ENCODE measurements around the gene LPAR1.
"Not testable (repeated sequence)": the region's sequence is repeated elsewhere in the genome, so short reads cannot be mapped to it uniquely, and the experiment has no call there.

Gene LPAR1

GRCh38 chr9:110842986-110843385 is 195.3 kb downstream of the LPAR1 start:
- Mint-ChIP-seq H3K36me3 (ENCODE audit: low read depth) (no peaks in the 10 kb centered on the region), H3K4me3 (no peak overlapping the region), H3K27me3 (no peaks in the 10 kb centered on the region), H3K9me3 (peaks cover 5% of the 10 kb centered on the region), H3K4me1 (no peaks in the 10 kb centered on the region), H3K27ac (no peak overlapping the region)
- ATAC-seq (no peak), DNase-seq (no peak)

- no peak overlapping the region for H3K27ac Mint-ChIP-seq
- no peaks in the 10 kb centered on the region for H3K27me3 Mint-ChIP-seq
- ATAC-seq = no peak
- no peaks in the 10 kb centered on the region for H3K4me1 Mint-ChIP-seq
- no peak overlapping the region for H3K4me3 Mint-ChIP-seq
- DNase-seq = no peak
- H3K9me3 Mint-ChIP-seq = peaks cover 5% of the 10 kb centered on the region
- no peaks in the 10 kb centered on the region for H3K36me3 Mint-ChIP-seq (ENCODE audit: low read depth)
These were observed 196.1 kb downstream of the LPAR1 start for GRCh38 chr9:110842169-110842568.

GRCh38 chr9:110837401-110838005 is 200.8 kb downstream of the LPAR1 start:
- no peak overlapping the region for H3K4me3 Mint-ChIP-seq
- no peak for ATAC-seq

GRCh38 chr9:110835859-110836271 is 202.4 kb downstream of the LPAR1 start:
- Mint-ChIP-seq H3K4me3 (no peak overlapping the region), H3K9me3 (peaks cover 5% of the 10 kb centered on the region), H3K36me3 (ENCODE audit: low read depth) (no peaks in the 10 kb centered on the region), H3K27ac (no peak overlapping the region), H3K27me3 (no peaks in the 10 kb centered on the region), H3K4me1 (no peaks in the 10 kb centered on the region)
- no peak for DNase-seq
- no peak for ATAC-seq

More at GRCh38 chr9:110837401-110838005, 200.8 kb downstream of the LPAR1 start:
- no peak for DNase-seq
- no peaks in the 10 kb centered on the region for H3K4me1 Mint-ChIP-seq
- peaks cover 5% of the 10 kb centered on the region for H3K9me3 Mint-ChIP-seq
- no peaks in the 10 kb centered on the region for H3K27me3 Mint-ChIP-seq
- H3K27ac Mint-ChIP-seq = no peak overlapping the region
- H3K36me3 Mint-ChIP-seq (ENCODE audit: low read depth) = no peaks in the 10 kb centered on the region

- Mint-ChIP-seq H3K4me1 (no peaks in the 10 kb centered on the region), H3K4me3 (no peak overlapping the region), H3K27me3 (no peaks in the 10 kb centered on the region), H3K9me3 (peaks cover 2% of the 10 kb centered on the region), H3K27ac (no peak overlapping the region), H3K36me3 (ENCODE audit: low read depth) (no peaks in the 10 kb centered on the region)
- DNase-seq (no peak), ATAC-seq (no peak)
These were observed 202.9 kb downstream of the LPAR1 start for GRCh38 chr9:110835404-110835803.

- no peaks in the 10 kb centered on the region for H3K27me3 Mint-ChIP-seq
- no peak for DNase-seq
- no peak overlapping the region for H3K4me3 Mint-ChIP-seq
- no peak overlapping the region for H3K27ac Mint-ChIP-seq
- no peak for ATAC-seq
- H3K4me1 Mint-ChIP-seq = no peaks in the 10 kb centered on the region
- no peaks in the 10 kb centered on the region for H3K36me3 Mint-ChIP-seq (ENCODE audit: low read depth)
- no peaks in the 10 kb centered on the region for H3K9me3 Mint-ChIP-seq
These were observed 205.3 kb downstream of the LPAR1 start for GRCh38 chr9:110832926-110833325.

- no peaks in the 10 kb centered on the region for H3K4me1 Mint-ChIP-seq
- H3K9me3 Mint-ChIP-seq = no peaks in the 10 kb centered on the region
- H3K27ac Mint-ChIP-seq = no peak overlapping the region
- DNase-seq (no peak), ATAC-seq (no peak)
- H3K4me3 Mint-ChIP-seq = no peak overlapping the region
- H3K27me3 Mint-ChIP-seq = no peaks in the 10 kb centered on the region
- no peaks in the 10 kb centered on the region for H3K36me3 Mint-ChIP-seq (ENCODE audit: low read depth)
These were observed 207.8 kb downstream of the LPAR1 start for GRCh38 chr9:110830495-110830894.

GRCh38 chr9:110828264-110828663 is 210.0 kb downstream of the LPAR1 start:
- Mint-ChIP-seq H3K9me3 (peaks cover 12% of the 10 kb centered on the region), H3K27me3 (no peaks in the 10 kb centered on the region), H3K4me3 (no peak overlapping the region), H3K36me3 (ENCODE audit: low read depth) (no peaks in the 10 kb centered on the region), H3K27ac (no peak overlapping the region), H3K4me1 (no peaks in the 10 kb centered on the region)
- ATAC-seq (no peak), DNase-seq (no peak)

GRCh38 chr9:110826400-110826799 is 211.9 kb downstream of the LPAR1 start:
- not testable (repeated sequence) for H3K27ac Mint-ChIP-seq; DNase-seq; H3K4me3 Mint-ChIP-seq; H3K36me3 Mint-ChIP-seq (ENCODE audit: low read depth); ATAC-seq; H3K4me1 Mint-ChIP-seq; H3K27me3 Mint-ChIP-seq
- H3K9me3 Mint-ChIP-seq = peaks cover 12% of the 10 kb centered on the region

- Mint-ChIP-seq H3K9me3 (peaks cover 12% of the 10 kb centered on the region), H3K36me3 (ENCODE audit: low read depth) (no peaks in the 10 kb centered on the region), H3K27ac (no peak overlapping the region), H3K4me1 (no peaks in the 10 kb centered on the region), H3K4me3 (no peak overlapping the region), H3K27me3 (no peaks in the 10 kb centered on the region)
- no peak for ATAC-seq
- DNase-seq = no peak
These were observed 212.3 kb downstream of the LPAR1 start for GRCh38 chr9:110825950-110826349.

GRCh38 chr9:110825129-110825528 is 213.1 kb downstream of the LPAR1 start:
- H3K4me1 Mint-ChIP-seq; H3K27ac Mint-ChIP-seq; H3K27me3 Mint-ChIP-seq; ATAC-seq; H3K36me3 Mint-ChIP-seq (ENCODE audit: low read depth); DNase-seq; H3K4me3 Mint-ChIP-seq: not testable (repeated sequence)
- H3K9me3 Mint-ChIP-seq = peaks cover 12% of the 10 kb centered on the region
